Measurements from ENCODE around the gene NHERF2.

The NHERF2 gene

GRCh38 chr16:2042986-2043666, 16.4 kb downstream of the NHERF2 start:
- no peak for DNase-seq

GRCh38 chr16:2043667-2044451, 17.2 kb downstream of the NHERF2 start:
- no peak for DNase-seq

GRCh38 chr16:2044541-2044940, 17.8 kb downstream of the NHERF2 start:
- DNase-seq = no peak

- no peak for DNase-seq
These were observed 19.5 kb downstream of the NHERF2 start for GRCh38 chr16:2045965-2046892.

GRCh38 chr16:2046893-2047329, 20.2 kb downstream of the NHERF2 start:
- no peak for DNase-seq

- DNase-seq = peak; percentile 91
These were observed 20.8 kb downstream of the NHERF2 start, which contains the start of the genes NTHL1 and TSC2 for GRCh38 chr16:2047330-2048115. Gene NTHL1, minus strand, starts transcription at chr16:2047834. Its CDS starts 11 bp downstream, at chr16:2047823. Gene TSC2, plus strand, starts transcription at chr16:2047985. Its CDS starts 631 bp downstream, at chr16:2048616.

- DNase-seq = no peak
These were observed 21.4 kb downstream of the NHERF2 start for GRCh38 chr16:2048116-2048543.

GRCh38 chr16:2053211-2053610, 26.5 kb downstream of the NHERF2 start:
- no peak for DNase-seq

GRCh38 chr16:2053897-2054296, 27.2 kb downstream of the NHERF2 start:
- no peak for DNase-seq

- DNase-seq = no peak
These were observed 28.0 kb downstream of the NHERF2 start for GRCh38 chr16:2054543-2055245.

GRCh38 chr16:2056077-2056476, 29.4 kb downstream of the NHERF2 start:
- DNase-seq = no peak

GRCh38 chr16:2056681-2057407, 30.1 kb downstream of the NHERF2 start:
- no peak for DNase-seq

GRCh38 chr16:2057438-2057837, 30.7 kb downstream of the NHERF2 start:
- DNase-seq = no peak

GRCh38 chr16:2058420-2058819, 31.7 kb downstream of the NHERF2 start:
- DNase-seq = no peak

GRCh38 chr16:2058872-2059271, 32.2 kb downstream of the NHERF2 start:
- no peak for DNase-seq

GRCh38 chr16:2060346-2060745, 33.6 kb downstream of the NHERF2 start:
- DNase-seq = no peak

- DNase-seq = no peak
These were observed 34.3 kb downstream of the NHERF2 start for GRCh38 chr16:2061023-2061422.

- no peak for DNase-seq
These were observed 34.8 kb downstream of the NHERF2 start for GRCh38 chr16:2061526-2061925.

GRCh38 chr16:2062801-2063200, 36.1 kb downstream of the NHERF2 start:
- no peak for DNase-seq

- DNase-seq = no peak
These were observed 37.2 kb downstream of the NHERF2 start for GRCh38 chr16:2063861-2064260.
